HEK293 (cell line): ENCODE data around the gene EN1.
A peak's percentile ranks its signal among the peaks of the same experiment; 100 is the strongest.

ENCODE experiments used
- GLIS2 ChIP-seq: fragments of 450-650 bp; formaldehyde crosslinking; IDR thresholded peaks from 2 replicates; pipeline ENCODE4 v1.5.1; 2016; ENCODE audit warnings: missing biosample characterization, missing genetic modification characterization
- IKZF3 ChIP-seq: fragments of 450-650 bp; IDR thresholded peaks from 2 replicates; pipeline ENCODE4 v1.5.0; 2018; ENCODE audit warnings: missing biosample characterization, mild to moderate bottlenecking, missing genetic modification characterization, moderate library complexity
- KLF7 ChIP-seq: fragments of 450-650 bp; formaldehyde crosslinking; IDR thresholded peaks from 2 replicates; pipeline ENCODE4 v1.5.1; 2016; ENCODE audit warnings: missing biosample characterization, missing genetic modification characterization, borderline replicate concordance
- MEIS1 ChIP-seq: sonication (generic); formaldehyde crosslinking; IDR thresholded peaks from 2 replicates; pipeline ENCODE4 v1.8.1; 2022; ENCODE audit warnings: missing genetic modification reagents, mild to moderate bottlenecking, borderline replicate concordance
- MYNN ChIP-seq: fragments of 450-650 bp; formaldehyde crosslinking; IDR thresholded peaks from 2 replicates; pipeline ENCODE4 v1.5.1; 2016; ENCODE audit warnings: missing biosample characterization, missing genetic modification characterization, borderline replicate concordance
- SCRT2 ChIP-seq: fragments of 450-650 bp; formaldehyde crosslinking; IDR thresholded peaks from 2 replicates; pipeline ENCODE4 v1.5.1; 2016; ENCODE audit warnings: missing biosample characterization, missing genetic modification characterization
- SP2 ChIP-seq: fragments of 450-650 bp; formaldehyde crosslinking; IDR thresholded peaks from 2 replicates; pipeline ENCODE4 v1.5.1; 2016; ENCODE audit warnings: missing biosample characterization, missing genetic modification characterization
- ZEB2 ChIP-seq: fragments of 450-650 bp; formaldehyde crosslinking; IDR thresholded peaks from 2 replicates; pipeline ENCODE4 v1.5.1; 2016; ENCODE audit warnings: missing biosample characterization, missing genetic modification characterization
- ZNF140 ChIP-seq: fragments of 450-650 bp; formaldehyde crosslinking; IDR thresholded peaks from 2 replicates; pipeline ENCODE4 v1.5.1; 2016; ENCODE audit warnings: missing biosample characterization, missing genetic modification characterization
- ZNF155 ChIP-seq: fragments of 450-650 bp; formaldehyde crosslinking; IDR thresholded peaks from 2 replicates; pipeline ENCODE4 v1.5.1; 2016; ENCODE audit warnings: missing biosample characterization, missing genetic modification characterization
- ZNF2 ChIP-seq: fragments of 450-650 bp; formaldehyde crosslinking; IDR thresholded peaks from 2 replicates; pipeline ENCODE4 v1.5.1; 2016; ENCODE audit warnings: missing biosample characterization, missing genetic modification characterization
- ZNF211 ChIP-seq: fragments of 450-650 bp; formaldehyde crosslinking; IDR thresholded peaks from 2 replicates; pipeline ENCODE4 v1.5.1; 2016; ENCODE audit warnings: low read depth, missing biosample characterization, missing genetic modification characterization
- ZNF354C ChIP-seq: fragments of 450-650 bp; formaldehyde crosslinking; IDR thresholded peaks from 2 replicates; pipeline ENCODE4 v1.5.1; 2016; ENCODE audit warnings: missing biosample characterization, missing genetic modification characterization, low read depth, borderline replicate concordance
- ZNF548 ChIP-seq: fragments of 450-650 bp; formaldehyde crosslinking; IDR thresholded peaks from 2 replicates; pipeline ENCODE4 v1.5.1; 2016; ENCODE audit warnings: missing biosample characterization, missing genetic modification characterization
- ZNF624 ChIP-seq: fragments of 450-650 bp; formaldehyde crosslinking; IDR thresholded peaks from 2 replicates; pipeline ENCODE4 v1.5.1; 2017; ENCODE audit warnings: missing biosample characterization, missing genetic modification characterization
- ZNF660 ChIP-seq: fragments of 450-650 bp; IDR thresholded peaks from 2 replicates; pipeline ENCODE4 v1.5.1; 2018; ENCODE audit warnings: missing biosample characterization, mild to moderate bottlenecking, missing genetic modification characterization
- ZNF768 ChIP-seq: fragments of 450-650 bp; formaldehyde crosslinking; IDR thresholded peaks from 2 replicates; pipeline ENCODE4 v1.5.1; 2018; ENCODE audit warnings: missing biosample characterization, mild to moderate bottlenecking, missing genetic modification characterization
- ZNF843 ChIP-seq: fragments of 450-650 bp; formaldehyde crosslinking; IDR thresholded peaks from 2 replicates; pipeline ENCODE4 v1.5.1; 2016; ENCODE audit warnings: missing biosample characterization, missing genetic modification characterization
- ZSCAN16 ChIP-seq: fragments of 450-650 bp; formaldehyde crosslinking; IDR thresholded peaks from 2 replicates; pipeline ENCODE4 v1.5.1; 2016; ENCODE audit warnings: missing biosample characterization, missing genetic modification characterization
- TF ChIP-seq, protein P1 (sequence below): fragments of 450-650 bp; formaldehyde crosslinking; IDR thresholded peaks from 2 replicates; pipeline ENCODE4 v1.5.1; 2016; ENCODE audit warnings: missing biosample characterization, missing genetic modification characterization
- TF ChIP-seq, protein P2 (sequence below): fragments of 450-650 bp; IDR thresholded peaks from 2 replicates; pipeline ENCODE4 v1.5.1; 2018; ENCODE audit warnings: missing biosample characterization, missing genetic modification characterization
- TF ChIP-seq, protein P3 (sequence below): fragments of 450-650 bp; formaldehyde crosslinking; IDR thresholded peaks from 2 replicates; pipeline ENCODE4 v1.5.1; 2017; ENCODE audit warnings: missing biosample characterization, missing genetic modification characterization
- TF ChIP-seq, protein P4 (sequence below): fragments of 450-650 bp; formaldehyde crosslinking; IDR thresholded peaks from 2 replicates; pipeline ENCODE4 v1.5.1; 2016; ENCODE audit warnings: missing biosample characterization, missing genetic modification characterization
- TF ChIP-seq, protein P5 (sequence below): sonication (generic); formaldehyde crosslinking; IDR thresholded peaks from 2 replicates; pipeline ENCODE4 v1.8.1; 2022; ENCODE audit warnings: mild to moderate bottlenecking, moderate library complexity, missing genetic modification reagents
- TF ChIP-seq, protein P6 (sequence below): fragments of 450-650 bp; formaldehyde crosslinking; IDR thresholded peaks from 2 replicates; pipeline ENCODE4 v1.5.1; 2016; ENCODE audit warnings: missing biosample characterization, missing genetic modification characterization
- TF ChIP-seq, protein P7 (sequence below): fragments of 450-650 bp; formaldehyde crosslinking; IDR thresholded peaks from 2 replicates; pipeline ENCODE4 v1.5.1; 2016; ENCODE audit warnings: missing biosample characterization, missing genetic modification characterization, low read depth
- TF ChIP-seq, protein P8 (sequence below): fragments of 450-650 bp; formaldehyde crosslinking; IDR thresholded peaks from 2 replicates; pipeline ENCODE4 v1.5.1; 2017; ENCODE audit warnings: missing biosample characterization, mild to moderate bottlenecking, missing genetic modification characterization, moderate library complexity

The EN1 gene

DNA sequence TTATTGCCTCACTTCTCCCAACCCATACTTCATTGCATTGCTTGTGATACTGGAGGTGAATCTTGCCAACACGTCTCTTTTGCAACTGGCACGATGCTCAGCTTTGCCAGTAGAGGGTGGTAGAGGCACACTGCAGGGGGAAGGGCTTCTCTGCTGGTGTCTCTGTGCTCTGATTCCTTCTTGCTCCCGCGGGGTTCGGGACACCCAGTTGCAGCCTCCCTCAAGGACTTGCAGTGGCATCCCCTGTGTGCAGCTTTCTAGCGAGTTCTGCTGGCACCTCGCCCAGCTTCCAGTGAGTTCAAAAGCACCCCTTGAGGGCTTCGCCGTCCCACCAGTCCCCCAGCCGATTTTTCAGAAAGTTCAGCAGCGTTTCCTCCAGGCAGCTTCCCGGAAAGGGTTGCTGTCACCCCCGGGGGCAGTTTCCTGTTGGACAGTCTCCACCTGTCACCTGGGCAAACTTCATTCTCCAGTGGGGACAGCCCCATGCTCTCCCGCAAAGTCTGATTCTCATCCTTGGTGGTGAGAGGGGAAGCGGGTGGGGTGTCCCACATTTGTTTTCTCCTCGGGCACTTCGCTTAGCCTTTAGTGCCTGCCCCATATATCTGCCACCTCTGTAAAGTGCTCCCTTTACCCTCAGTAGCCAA is 35.4 kb upstream of the EN1 start (continued):
- TF ChIP-seq, protein P1, sequence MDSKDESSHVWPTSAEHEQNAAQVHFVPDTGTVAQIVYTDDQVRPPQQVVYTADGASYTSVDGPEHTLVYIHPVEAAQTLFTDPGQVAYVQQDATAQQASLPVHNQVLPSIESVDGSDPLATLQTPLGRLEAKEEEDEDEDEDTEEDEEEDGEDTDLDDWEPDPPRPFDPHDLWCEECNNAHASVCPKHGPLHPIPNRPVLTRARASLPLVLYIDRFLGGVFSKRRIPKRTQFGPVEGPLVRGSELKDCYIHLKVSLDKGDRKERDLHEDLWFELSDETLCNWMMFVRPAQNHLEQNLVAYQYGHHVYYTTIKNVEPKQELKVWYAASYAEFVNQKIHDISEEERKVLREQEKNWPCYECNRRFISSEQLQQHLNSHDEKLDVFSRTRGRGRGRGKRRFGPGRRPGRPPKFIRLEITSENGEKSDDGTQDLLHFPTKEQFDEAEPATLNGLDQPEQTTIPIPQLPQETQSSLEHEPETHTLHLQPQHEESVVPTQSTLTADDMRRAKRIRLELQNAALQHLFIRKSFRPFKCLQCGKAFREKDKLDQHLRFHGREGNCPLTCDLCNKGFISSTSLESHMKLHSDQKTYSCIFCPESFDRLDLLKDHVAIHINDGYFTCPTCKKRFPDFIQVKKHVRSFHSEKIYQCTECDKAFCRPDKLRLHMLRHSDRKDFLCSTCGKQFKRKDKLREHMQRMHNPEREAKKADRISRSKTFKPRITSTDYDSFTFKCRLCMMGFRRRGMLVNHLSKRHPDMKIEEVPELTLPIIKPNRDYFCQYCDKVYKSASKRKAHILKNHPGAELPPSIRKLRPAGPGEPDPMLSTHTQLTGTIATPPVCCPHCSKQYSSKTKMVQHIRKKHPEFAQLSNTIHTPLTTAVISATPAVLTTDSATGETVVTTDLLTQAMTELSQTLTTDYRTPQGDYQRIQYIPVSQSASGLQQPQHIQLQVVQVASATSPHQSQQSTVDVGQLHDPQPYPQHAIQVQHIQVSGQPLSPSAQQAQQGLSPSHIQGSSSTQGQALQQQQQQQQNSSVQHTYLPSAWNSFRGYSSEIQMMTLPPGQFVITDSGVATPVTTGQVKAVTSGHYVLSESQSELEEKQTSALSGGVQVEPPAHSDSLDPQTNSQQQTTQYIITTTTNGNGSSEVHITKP (tag by site-specific recombination) = 0 out of 2 replicates have a peak, but pooled peaks have one; percentile 21
- TF ChIP-seq SP2 (tag by site-specific recombination) = no peak
- TF ChIP-seq KLF7 (tag by site-specific recombination) = no peak
- TF ChIP-seq ZEB2 = no peak
- TF ChIP-seq ZNF211 (tag by site-specific recombination) = no peak
- no peak for TF ChIP-seq ZNF354C
- TF ChIP-seq ZNF548 = no peak
- TF ChIP-seq, protein P2, sequence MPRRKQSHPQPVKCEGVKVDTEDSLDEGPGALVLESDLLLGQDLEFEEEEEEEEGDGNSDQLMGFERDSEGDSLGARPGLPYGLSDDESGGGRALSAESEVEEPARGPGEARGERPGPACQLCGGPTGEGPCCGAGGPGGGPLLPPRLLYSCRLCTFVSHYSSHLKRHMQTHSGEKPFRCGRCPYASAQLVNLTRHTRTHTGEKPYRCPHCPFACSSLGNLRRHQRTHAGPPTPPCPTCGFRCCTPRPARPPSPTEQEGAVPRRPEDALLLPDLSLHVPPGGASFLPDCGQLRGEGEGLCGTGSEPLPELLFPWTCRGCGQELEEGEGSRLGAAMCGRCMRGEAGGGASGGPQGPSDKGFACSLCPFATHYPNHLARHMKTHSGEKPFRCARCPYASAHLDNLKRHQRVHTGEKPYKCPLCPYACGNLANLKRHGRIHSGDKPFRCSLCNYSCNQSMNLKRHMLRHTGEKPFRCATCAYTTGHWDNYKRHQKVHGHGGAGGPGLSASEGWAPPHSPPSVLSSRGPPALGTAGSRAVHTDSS (tag by site-specific recombination) = no peak
- TF ChIP-seq ZSCAN16 = no peak
- no peak for TF ChIP-seq ZNF140
- TF ChIP-seq IKZF3 = no peak
- no peak for TF ChIP-seq MYNN (tag by site-specific recombination)
- TF ChIP-seq, protein P3, sequence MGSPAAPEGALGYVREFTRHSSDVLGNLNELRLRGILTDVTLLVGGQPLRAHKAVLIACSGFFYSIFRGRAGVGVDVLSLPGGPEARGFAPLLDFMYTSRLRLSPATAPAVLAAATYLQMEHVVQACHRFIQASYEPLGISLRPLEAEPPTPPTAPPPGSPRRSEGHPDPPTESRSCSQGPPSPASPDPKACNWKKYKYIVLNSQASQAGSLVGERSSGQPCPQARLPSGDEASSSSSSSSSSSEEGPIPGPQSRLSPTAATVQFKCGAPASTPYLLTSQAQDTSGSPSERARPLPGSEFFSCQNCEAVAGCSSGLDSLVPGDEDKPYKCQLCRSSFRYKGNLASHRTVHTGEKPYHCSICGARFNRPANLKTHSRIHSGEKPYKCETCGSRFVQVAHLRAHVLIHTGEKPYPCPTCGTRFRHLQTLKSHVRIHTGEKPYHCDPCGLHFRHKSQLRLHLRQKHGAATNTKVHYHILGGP = no peak
- TF ChIP-seq ZNF768 (tag by site-specific recombination) = peak; percentile 51; the same call in 1 of the 2 replicates
- TF ChIP-seq, protein P4, sequence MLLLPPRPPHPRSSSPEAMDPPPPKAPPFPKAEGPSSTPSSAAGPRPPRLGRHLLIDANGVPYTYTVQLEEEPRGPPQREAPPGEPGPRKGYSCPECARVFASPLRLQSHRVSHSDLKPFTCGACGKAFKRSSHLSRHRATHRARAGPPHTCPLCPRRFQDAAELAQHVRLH (tag by site-specific recombination) = no peak
- TF ChIP-seq, protein P5, sequence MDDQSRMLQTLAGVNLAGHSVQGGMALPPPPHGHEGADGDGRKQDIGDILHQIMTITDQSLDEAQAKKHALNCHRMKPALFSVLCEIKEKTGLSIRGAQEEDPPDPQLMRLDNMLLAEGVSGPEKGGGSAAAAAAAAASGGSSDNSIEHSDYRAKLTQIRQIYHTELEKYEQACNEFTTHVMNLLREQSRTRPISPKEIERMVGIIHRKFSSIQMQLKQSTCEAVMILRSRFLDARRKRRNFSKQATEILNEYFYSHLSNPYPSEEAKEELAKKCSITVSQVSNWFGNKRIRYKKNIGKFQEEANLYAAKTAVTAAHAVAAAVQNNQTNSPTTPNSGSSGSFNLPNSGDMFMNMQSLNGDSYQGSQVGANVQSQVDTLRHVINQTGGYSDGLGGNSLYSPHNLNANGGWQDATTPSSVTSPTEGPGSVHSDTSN = no peak
- TF ChIP-seq, protein P6, sequence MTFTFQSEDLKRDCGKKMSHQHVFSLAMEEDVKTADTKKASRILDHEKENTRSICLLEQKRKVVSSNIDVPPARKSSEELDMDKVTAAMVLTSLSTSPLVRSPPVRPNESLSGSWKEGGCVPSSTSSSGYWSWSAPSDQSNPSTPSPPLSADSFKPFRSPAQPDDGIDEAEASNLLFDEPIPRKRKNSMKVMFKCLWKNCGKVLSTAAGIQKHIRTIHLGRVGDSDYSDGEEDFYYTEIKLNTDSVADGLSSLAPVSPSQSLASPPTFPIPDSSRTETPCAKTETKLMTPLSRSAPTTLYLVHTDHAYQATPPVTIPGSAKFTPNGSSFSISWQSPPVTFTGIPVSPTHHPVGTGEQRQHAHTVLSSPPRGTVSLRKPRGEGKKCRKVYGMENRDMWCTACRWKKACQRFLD (tag by site-specific recombination) = no peak
- TF ChIP-seq, protein P7, sequence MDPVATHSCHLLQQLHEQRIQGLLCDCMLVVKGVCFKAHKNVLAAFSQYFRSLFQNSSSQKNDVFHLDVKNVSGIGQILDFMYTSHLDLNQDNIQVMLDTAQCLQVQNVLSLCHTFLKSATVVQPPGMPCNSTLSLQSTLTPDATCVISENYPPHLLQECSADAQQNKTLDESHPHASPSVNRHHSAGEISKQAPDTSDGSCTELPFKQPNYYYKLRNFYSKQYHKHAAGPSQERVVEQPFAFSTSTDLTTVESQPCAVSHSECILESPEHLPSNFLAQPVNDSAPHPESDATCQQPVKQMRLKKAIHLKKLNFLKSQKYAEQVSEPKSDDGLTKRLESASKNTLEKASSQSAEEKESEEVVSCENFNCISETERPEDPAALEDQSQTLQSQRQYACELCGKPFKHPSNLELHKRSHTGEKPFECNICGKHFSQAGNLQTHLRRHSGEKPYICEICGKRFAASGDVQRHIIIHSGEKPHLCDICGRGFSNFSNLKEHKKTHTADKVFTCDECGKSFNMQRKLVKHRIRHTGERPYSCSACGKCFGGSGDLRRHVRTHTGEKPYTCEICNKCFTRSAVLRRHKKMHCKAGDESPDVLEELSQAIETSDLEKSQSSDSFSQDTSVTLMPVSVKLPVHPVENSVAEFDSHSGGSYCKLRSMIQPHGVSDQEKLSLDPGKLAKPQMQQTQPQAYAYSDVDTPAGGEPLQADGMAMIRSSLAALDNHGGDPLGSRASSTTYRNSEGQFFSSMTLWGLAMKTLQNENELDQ (tag by site-specific recombination) = no peak
- no peak for TF ChIP-seq MEIS1 (CRISPR knock-in tag)
- TF ChIP-seq GLIS2 (tag by site-specific recombination) = peak; percentile 57
- no peak for TF ChIP-seq ZNF155
- TF ChIP-seq ZNF843 = no peak
- 0 out of 2 replicates have a peak, but pooled peaks have one; percentile 33 for TF ChIP-seq ZNF660 (tag by site-specific recombination)
- no peak for TF ChIP-seq ZNF624 (tag by site-specific recombination)
- no peak for TF ChIP-seq SCRT2 (tag by site-specific recombination)
- no peak for TF ChIP-seq ZNF2
- TF ChIP-seq, protein P8, sequence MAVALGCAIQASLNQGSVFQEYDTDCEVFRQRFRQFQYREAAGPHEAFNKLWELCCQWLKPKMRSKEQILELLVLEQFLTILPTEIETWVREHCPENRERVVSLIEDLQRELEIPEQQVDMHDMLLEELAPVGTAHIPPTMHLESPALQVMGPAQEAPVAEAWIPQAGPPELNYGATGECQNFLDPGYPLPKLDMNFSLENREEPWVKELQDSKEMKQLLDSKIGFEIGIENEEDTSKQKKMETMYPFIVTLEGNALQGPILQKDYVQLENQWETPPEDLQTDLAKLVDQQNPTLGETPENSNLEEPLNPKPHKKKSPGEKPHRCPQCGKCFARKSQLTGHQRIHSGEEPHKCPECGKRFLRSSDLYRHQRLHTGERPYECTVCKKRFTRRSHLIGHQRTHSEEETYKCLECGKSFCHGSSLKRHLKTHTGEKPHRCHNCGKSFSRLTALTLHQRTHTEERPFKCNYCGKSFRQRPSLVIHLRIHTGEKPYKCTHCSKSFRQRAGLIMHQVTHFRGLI (tag by site-specific recombination) = no peak
